ENCODE results near the gene DOK7.

DNA sequence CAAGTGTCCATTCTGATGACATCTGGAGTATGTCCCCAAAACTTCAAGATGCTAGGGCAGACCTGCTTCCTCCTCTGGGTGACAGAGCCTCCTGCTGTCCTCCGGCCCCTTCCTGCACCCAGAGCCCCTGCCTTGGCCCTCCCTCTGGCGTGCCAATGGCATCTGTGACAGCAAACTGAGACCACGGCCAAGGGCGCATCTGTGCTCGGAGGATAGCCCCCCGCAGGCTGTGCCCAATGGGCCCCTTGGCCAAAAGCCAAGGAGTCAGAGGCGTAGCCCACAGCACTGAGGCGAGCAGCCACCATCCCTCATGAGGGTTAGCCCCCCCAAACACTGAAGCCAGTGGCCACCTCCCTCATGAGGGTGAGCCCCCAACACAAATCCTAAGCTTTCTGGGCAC is 61.2 kb downstream of the DOK7 start:
- TF ChIP-seq, protein P1, sequence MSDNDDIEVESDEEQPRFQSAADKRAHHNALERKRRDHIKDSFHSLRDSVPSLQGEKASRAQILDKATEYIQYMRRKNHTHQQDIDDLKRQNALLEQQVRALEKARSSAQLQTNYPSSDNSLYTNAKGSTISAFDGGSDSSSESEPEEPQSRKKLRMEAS (IDR thresholded peaks at IDR 0.05; ENCODE audit: insufficient read depth, insufficient read length), result no peak
- no peak for TF ChIP-seq CTCF (IDR thresholded peaks at IDR 0.05; ENCODE audit: extremely low read depth in 1 of 2, insufficient read depth in 1 of 2, low read depth in 1 of 2, low read length in 2 of 2)
- TF ChIP-seq POLR2AphosphoS5 (IDR thresholded peaks at IDR 0.05; ENCODE audit: insufficient read depth, low read depth, low read length), result no peak

Data from endothelial cell of umbilical vein (primary cell).